ACHN (cell line): ENCODE data around the gene SPATS2L.

Source experiments
- DNase-seq: peaks from one replicate; pipeline ENCODE4 v3.0.0-alpha.2; 2015
- in situ Hi-C: cut with HindIII; loops from 2 replicates; pipeline ENCODE4 v1.10.0; 2017; ENCODE audit warnings: low sequenced_read_pairs, low pct_ligation_motif_present, low pct_unique_long_range_greater_than_20kb

Gene SPATS2L

DNA sequence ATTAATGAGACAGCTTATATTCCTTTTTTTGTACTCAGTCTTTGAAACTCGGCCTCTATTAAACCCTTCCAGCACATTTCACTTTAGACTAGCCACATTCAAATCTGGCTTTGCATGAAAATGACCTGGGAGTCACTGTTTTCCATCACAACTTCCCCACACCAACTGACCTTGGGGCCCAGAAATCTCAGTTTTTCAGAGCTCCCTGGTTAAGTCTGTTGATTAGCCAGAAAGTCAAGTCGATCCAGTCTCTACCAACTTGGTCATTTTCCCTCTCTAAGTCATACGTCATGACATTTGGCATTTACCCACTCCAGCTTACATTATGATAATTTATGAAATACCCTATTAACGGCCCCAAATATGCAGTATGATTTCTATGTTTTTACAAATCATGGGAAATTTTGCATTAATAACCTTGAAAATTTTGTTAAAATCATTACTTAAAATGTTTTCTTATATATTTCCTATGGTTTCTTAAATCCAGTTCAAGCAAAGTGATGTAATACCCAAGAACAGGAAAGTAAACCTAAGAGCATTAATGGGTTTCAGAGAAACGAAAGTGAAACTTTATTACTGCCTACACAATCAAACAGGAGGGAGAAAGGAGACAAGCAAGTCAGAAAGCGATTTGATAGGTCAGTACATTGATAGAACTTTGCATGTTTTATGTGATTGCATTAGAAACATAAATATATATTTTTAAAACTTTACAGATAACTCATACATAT, 77.1 kb downstream of the SPATS2L start:
- peak; percentile 86 for DNase-seq
- in situ Hi-C loops = no loop called here

DNA sequence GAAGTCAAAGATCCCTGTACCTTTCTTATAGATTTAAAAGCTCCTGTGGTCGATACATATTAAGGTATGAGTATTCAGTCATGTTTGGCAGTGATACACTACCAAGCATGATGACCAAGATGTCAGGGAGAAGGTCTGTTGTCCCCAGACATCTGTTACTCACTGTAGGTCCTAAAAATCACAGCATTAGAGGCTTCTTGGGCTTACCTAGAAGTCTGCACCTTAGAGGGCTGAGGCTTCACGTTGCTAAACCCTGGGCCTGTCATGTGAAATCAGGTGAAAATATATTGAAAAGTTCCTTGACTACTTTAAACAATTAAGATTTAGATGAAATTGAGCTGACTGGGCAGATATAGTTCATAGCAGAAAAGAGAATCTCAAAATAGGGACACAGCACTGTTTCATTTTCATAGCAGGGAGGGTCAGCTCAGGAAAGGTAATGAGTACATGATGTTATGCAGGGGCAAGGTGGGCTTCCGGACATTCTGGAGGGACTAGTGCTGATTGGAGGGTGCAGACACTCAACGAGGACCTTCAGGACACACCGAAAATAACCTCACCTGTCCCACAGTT, 78.7 kb downstream of the SPATS2L start:
- DNase-seq = no peak
- in situ Hi-C loops = no loop called here

DNA sequence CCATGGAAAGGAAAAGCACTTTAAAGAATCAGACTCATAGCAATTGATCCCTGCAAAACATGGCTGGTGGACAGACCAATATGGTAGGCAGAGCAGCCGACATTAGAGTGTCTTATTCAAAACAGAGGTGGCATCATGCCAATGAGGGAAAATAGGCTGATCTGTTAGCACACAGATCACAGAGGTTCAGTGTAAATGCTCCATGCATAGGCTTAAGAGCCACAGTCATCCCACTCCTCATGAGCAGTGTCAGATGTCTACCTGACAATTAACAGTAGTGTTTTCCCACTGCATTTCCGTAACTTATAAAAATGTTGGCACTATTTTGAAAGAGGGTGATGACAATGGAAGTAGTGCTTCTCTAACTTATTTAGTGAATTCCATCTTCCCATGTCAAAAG, 86.7 kb downstream of the SPATS2L start:
- no peak for DNase-seq
- in situ Hi-C loops = no loop called here

DNA sequence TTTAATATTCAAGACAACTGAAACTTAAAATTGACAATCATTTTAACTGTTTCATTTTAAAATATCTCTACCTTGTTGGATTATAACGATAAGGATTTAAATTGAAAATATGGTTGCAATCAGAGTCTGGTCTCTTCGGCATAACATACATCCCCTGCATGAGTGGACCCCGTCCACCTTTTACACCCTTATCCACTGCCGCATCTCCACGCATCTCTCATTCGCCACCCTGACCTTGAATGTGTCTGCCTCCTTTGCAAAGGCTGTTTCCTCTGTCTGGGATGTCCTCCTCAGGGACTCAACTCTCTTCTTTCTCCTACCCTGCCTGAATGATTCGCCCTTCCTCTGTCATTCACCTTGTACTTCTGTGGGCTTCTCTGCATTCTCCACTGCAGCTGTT, 87.6 kb downstream of the SPATS2L start:
- in situ Hi-C loops = no loop called here
- no peak for DNase-seq

DNA sequence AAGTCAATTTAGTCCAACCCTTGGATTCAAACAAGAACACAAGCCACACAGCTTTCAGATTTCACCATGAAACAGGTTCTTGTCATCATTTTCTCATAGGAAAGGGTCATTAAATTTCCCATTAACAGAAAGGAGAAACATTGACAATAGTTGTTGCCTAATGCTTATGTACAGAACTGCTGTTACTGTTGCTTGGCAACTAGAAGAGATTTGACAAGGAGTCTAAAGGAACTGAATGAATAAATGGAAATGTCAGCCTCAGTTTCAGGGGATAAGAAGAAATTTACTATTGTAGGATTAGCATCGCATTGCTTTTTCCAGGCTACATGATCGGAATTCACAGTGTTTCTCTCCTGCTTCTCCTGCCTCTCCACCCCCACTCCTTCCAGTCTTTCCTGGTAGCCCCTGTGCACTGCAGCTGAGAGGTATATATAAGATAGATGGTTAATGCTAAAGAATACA, 90.3 kb downstream of the SPATS2L start:
- DNase-seq = peak; percentile 50
- in situ Hi-C loops = no loop called here

DNA sequence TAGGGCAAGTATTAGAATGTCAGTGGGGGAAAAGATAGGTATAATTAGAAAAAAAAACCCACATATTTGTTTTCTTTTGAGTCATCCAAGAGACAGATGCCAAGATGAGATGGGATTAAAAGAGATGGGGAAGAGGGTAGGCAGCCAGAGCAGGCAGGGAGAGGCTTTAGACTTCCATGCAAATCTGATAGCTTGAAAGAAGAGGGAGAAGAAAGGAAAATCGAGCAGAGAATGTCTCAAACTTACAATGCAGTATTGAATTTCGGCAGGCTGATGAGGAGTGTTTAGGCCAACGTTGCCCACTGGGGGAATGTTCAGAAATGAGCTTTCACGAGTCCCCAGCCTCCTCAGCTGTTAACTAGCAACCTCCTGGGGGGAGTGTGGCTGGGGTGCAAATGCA, 91.3 kb downstream of the SPATS2L start:
- in situ Hi-C loops = no loop called here
- peak; percentile 45 for DNase-seq

DNA sequence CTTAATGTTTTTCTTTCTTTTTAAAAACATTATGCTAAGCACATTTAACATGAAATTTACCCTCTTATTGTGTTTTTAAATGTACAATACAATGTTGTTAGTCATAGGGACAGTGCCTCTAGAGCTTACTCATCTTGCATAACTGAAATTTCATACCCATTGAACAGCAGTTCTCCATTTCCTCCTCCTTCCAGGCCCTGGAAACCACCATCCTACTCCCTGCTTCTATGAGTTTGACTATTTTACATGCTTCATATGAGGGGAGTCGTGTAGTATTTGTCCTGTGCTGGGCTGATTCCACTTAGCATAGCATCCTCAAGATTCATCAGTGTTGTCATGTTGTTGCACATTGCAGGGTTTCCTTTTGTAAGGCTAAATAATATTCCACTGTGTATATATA, 92.6 kb downstream of the SPATS2L start:
- in situ Hi-C loops = no loop called here
- DNase-seq = peak; percentile 63

DNA sequence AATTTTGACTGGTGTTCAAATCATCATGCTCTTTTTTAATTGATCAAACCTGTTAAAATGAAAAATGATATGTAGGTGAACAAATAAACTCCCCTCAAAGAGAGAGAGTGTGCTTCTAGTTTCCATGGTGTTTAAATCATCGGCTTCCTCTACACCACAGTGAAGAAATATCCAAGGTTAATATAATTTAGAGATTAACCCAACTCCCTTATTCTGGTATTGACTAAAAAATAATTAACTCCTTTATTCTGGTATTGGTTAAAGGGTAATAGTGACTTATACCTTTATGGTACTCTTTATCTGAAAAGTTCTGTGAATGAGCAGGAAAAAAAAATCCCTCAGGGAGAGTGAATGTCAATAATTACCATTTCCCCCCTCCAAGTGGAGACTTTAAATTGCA, 93.1 kb downstream of the SPATS2L start:
- peak; percentile 68 for DNase-seq
- in situ Hi-C loops = no loop called here

DNA sequence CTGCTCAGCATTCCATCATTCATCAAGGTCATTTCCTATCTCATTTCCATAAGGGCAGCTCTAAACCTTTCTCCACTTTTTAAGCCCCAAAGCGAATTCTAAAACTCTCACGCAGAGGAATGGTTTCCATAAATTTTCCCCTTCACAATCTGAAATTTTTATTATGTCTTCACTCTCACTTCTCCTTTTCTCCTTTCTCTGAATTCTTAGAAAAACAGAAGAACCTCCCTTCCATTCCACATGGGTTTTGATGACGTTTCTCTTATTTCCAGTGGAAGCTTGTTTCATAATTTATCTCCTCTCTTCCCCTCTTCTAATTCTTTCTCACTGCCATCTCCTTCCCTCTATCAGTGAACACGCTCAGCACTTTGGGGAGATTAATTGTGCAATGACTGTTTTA, 97.3 kb downstream of the SPATS2L start:
- no peak for DNase-seq
- in situ Hi-C loops = no loop called here

DNA sequence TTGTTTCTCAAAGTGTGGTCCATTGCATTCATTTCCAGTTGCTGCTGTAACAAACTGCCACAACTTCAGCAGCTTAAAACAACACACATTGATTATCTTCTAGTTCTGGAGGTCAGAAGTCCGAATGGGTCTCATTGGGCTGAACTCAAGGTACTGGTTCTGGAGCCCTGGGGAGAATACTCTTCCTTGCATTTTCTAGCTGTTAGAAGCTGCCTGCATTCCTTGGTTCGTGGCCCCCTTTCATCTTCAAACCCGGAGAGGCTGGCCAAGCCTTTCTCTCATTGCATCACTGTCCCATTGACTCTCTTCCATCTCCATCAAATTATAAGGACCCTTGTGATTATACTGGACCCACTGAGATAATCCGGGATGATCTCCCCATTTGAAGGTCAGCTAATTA, 98.1 kb downstream of the SPATS2L start:
- in situ Hi-C loops = no loop called here
- no peak for DNase-seq

DNA sequence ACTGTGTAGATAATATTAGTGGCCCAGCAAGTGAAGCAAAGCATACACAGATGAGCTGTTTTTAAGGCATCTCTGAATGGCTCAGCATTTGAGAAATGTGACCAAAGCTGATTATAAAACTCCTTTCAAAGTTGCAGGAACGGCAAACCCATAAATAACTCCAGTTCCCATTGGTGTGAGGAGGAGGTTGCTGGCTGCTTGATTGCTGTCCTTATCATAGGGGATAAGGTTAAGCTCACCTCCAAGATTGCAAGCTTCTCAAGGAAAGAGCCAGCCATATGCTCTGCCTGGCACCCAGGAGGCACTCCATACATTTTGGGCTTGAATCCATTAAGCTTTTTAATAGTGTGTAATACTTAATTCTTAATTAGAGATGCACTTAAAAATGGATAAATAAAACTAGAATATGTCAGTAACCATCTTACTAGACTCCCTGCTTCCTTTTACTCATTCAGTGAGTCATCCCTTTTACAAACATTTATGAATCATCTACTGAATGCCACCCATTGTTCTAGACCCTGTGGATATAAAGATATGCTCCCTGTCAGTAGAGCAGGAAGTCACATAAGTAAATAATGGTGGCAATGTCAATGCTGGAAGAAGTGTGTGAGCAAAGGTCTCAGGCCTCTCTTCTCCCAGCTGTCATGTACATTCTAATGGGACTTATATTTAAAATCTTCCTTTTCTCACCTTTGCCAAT, 99.3 kb downstream of the SPATS2L start:
- peak; percentile 93 for DNase-seq

DNA sequence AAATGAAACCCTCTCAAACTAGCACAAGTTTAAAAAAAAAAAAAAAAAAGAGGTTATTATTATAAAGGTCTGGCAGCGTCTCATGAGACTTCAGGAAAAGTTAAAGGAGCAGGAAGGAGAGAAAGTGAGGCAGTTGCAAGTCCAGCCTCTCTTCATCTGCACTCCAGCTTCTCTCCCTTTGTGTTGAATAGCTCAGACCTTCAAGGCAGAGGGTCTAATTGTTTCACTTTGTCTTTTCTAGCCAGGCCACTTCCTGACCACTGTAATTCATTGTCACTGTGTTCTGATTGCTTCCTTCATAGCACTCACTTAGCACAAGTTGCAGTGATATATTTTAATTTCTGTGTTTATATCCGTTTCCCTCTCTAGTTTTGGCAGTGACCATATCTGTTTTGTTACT, 99.9 kb downstream of the SPATS2L start:
- in situ Hi-C loops = no loop called here
- peak; percentile 38 for DNase-seq

More for the DNA sequence above, 99.3 kb downstream of the SPATS2L start:
- in situ Hi-C loops = no loop called here

DNA sequence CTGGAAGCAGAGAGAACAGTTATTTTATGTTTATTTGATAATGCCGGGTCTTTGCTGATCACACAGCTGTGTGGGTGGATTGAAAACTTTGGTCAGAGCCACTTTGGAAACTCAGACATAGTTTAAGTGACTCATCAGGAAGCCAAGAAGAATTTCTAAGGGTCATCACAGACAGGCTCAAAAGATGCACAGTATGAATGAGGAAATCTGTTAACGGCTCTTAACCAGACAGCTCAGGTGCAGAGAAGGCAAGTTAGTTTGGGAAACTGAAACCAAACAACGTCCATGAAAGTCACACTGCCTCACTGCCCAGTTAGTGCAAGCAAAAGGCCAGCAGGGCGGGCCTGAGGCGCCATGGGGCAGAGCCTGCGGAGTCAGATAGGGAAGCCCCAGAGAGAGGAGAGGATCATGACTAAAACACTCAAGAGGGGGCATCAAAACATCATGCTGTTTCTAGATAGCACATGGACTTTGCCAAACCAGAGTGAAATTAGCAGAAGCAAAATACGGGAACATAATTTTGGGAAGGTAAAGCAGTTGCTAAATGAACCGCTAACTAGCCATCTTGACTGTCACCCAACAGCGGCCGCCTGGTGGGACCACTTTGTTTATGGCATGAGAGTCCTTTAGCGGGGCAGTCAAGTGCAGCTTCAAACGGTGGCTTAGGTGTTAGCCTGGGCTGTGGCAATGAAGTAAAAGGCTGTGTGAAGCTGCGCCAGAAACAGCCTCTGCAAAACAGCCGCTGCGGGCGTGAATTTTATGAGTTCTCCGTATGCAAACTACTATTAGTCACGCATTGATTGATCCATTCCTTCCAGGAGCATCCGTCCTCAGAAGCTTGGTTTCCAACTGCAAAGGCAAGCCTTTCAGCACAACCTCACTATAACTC, 102.2 kb downstream of the SPATS2L start:
- peak; percentile 87 for DNase-seq
- in situ Hi-C loops = no loop called here

DNA sequence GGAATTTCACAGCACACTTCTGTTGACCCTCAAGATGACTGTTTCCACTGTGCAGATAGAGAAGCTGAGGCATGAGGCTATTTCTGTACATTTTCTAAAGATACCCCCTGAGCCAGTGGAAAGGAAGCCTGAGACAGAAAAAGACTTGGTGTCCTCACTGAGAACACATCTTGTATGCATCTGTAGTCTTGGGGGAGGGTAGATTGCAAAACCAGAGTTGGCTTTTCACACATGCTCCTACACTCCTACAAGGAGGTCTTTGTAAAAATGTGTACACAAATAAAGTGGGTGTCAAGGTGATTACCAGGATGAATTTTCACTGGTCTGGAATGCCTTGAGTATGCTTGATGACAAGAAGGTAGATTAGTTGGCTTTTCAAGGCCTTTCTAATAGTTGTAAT, 105.3 kb downstream of the SPATS2L start:
- DNase-seq = no peak
- in situ Hi-C loops = no loop called here

DNA sequence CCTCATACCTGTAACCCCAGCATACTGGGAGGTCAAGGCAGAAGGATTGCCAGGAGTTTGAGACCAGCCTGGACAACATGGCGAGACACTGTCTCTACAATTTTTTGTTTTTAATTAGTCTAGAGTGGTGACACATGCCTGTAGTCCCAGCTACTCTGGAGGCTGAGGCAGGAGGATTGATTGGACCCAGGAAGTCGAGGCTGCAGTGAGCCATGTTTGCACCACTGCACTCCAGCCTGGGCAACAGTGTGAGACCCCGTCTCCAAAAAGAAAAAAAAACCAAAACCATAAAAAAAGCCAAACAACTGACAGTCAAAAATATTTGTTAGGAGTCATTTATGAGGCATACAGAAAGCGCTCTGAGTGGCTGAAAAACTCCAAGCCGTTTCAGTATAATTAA, 107.9 kb downstream of the SPATS2L start:
- in situ Hi-C loops = no loop called here
- no peak for DNase-seq

DNA sequence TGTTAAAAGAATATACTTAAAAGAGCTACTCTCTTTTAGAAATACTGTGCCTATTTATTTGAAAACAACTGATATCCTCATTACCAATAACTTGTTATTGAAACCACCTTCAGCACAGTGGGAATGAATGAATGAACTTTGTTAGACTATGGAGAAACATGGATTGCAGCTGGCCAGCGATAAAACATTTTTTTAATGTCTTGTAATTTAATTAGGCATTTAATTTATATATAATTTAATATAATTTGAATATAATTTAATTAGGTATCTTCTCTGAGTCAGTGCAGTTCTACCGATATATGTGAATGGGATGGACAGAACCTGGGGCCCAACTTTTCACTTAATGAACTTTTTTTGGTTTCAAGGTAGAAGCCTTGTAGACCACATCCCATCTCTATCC, 109.0 kb downstream of the SPATS2L start:
- no peak for DNase-seq
- in situ Hi-C loops = no loop called here

DNA sequence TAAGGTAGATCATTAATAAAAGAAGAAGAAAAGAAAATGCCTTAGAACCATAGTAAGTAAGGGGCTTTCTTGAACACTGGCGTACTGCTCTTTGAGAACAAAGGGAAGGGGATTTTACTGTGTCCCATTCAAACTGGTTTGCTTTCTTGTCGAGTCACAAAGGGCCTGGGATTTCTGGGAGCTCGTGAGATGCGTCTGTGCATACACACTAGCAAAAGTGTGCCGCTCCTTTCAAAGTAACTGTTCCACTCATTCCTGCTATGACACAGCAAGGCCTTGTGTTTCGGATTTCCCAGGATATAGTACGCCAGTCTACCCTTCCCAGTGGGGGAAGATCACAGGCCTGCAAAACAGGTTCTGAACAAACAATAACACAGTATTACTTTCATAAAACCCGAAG, 110.4 kb downstream of the SPATS2L start:
- no peak for DNase-seq
- in situ Hi-C loops = no loop called here

DNA sequence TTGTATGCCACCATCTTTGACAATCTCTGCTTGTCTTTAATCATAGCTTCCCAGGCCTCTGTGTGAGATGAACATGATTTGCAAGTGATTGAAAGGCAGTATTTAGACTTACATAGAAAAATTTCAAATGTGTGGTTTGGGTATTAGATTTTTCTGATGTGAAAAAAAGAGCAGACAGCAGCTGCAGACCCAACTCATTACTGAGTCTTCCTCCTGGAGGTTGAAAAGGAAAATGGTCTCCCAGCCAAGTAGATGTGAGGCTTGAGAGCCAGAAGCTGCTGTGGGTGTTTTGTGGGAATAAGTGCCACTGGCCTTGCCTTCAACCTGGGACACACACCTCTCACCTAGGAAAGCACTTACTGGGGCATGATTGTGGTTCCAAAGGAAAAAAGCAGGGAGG, 110.9 kb downstream of the SPATS2L start:
- in situ Hi-C loops = no loop called here

DNA sequence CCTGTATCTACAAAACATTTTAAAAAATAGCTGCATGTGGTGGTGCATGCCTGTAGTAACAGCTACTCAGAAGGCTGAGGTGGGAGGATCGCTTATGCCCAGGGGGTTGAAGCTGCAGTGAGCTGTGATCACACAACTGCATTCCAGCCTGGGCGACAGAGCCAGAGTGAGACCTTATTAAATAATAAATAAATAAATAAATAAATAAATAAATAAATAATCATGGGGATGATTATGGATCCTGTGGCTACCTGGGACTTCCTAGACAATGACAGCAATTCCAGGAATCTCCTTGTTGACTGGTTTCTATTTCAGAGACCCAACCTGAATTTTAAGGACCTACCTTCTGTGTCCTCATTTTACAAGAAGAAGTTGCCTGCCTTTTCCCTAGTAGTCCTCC, 111.9 kb downstream of the SPATS2L start:
- in situ Hi-C loops = no loop called here

More for the DNA sequence above, 110.9 kb downstream of the SPATS2L start:
- no peak for DNase-seq

More for the DNA sequence above, 111.9 kb downstream of the SPATS2L start:
- DNase-seq = no peak
